ENCODE results near the gene MAP2K5. TPM values are rescaled to one million over a fixed set of nuclear protein-coding genes. Genes with fewer than 3 reads are reported as not detected.
A peak's percentile ranks its signal among the peaks of the same experiment; 100 is the strongest.

MAP2K5 gene
- total RNA-seq, 1 donor = 8.9 TPM

DNA sequence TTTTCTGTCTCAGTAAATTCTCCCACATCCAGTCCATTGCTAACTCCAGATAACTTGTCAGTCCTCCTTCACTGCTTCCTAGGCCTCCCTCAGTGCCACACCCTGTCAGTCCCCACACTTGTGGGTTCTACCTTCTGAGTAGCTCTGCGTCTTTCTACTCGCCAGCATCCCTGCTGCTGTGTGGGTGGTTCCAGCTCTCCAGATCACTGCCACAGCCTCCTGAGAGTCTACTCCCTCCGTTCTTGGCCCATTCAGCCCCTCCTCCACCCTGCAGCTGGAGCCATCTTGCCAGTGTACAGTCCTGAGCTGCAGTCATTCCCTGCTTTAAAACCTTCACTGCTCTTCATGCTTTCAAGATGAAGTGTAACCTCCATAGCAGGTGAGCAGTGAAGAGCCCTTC, 45.3 kb downstream of the MAP2K5 start:
- H3K4me3 ChIP-seq (ENCODE audit: low read depth, low read length) = no peak overlapping the region
- no peak for DNase-seq (ENCODE audit: low read depth)
- TF ChIP-seq, protein P1, sequence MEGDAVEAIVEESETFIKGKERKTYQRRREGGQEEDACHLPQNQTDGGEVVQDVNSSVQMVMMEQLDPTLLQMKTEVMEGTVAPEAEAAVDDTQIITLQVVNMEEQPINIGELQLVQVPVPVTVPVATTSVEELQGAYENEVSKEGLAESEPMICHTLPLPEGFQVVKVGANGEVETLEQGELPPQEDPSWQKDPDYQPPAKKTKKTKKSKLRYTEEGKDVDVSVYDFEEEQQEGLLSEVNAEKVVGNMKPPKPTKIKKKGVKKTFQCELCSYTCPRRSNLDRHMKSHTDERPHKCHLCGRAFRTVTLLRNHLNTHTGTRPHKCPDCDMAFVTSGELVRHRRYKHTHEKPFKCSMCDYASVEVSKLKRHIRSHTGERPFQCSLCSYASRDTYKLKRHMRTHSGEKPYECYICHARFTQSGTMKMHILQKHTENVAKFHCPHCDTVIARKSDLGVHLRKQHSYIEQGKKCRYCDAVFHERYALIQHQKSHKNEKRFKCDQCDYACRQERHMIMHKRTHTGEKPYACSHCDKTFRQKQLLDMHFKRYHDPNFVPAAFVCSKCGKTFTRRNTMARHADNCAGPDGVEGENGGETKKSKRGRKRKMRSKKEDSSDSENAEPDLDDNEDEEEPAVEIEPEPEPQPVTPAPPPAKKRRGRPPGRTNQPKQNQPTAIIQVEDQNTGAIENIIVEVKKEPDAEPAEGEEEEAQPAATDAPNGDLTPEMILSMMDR (IDR thresholded peaks at IDR 0.05; ENCODE audit: insufficient read depth, low read length) = no peak

DNA sequence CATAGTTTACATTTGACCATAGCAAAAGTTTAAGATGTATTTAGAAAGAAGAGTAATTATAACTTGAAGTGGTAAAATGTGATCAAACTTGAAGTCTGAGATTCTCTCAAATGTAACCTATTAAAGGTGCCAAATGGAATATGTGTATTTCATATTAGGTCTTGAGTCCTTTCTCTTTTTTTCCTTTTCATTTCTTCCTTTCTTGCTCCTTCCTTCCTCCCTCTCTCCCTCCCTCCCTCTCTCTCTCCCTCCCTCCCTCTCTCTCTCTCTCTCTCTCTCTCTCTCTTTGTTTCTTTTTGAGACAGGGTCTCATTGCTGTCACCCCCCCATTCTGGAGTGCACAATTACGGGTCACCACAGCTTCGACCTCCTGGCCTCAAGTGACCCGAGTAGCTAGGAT, 47.7 kb downstream of the MAP2K5 start:
- TF ChIP-seq, protein P1 (IDR thresholded peaks at IDR 0.05; ENCODE audit: insufficient read depth, low read length) = no peak
- no peak for DNase-seq (ENCODE audit: low read depth)
- no peak overlapping the region for H3K4me3 ChIP-seq (ENCODE audit: low read depth, low read length)

DNA sequence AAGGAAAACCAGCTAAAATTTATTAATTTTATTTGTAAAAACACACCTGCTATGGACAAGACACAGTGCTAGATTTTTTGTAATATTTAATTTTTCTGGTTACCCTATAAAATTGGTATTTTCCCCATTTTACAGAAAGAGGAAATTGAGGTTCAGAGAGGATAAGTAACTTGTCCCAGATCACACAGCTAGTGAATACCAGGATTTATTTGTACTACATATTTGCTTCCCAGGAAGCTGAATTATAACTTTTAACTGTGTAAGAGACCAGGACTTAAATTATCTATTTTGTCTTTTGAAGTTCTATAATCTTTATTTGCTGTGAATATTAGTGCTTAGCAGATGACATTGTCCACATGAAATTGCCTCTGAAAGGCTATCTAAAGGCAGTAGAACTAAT, 49.7 kb downstream of the MAP2K5 start:
- no peak overlapping the region for H3K4me3 ChIP-seq (ENCODE audit: low read depth, low read length)
- no peak for DNase-seq (ENCODE audit: low read depth)
- TF ChIP-seq, protein P1 (IDR thresholded peaks at IDR 0.05; ENCODE audit: insufficient read depth, low read length) = no peak

DNA sequence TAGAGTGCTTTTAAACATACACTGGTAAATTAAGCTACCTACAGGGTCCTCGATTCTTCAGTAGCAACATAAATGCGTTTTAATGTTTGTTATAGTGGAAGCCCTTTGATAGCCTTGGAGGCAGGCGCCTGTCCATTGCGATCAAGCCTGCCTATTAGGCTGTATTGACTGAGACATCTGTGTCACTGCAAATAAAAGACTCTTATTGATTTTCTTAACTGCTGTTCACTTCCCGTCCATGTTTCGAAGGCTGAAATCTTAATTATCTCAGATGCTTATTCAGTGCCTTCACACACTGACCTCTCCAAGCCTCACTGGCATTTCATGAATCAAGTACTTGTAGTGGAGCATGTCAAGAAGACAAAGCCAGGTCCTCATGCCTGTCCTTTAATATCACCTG, 51.1 kb downstream of the MAP2K5 start:
- no peak for DNase-seq (ENCODE audit: low read depth)
- no peak overlapping the region for H3K4me3 ChIP-seq (ENCODE audit: low read depth, low read length)
- TF ChIP-seq, protein P1 (IDR thresholded peaks at IDR 0.05; ENCODE audit: insufficient read depth, low read length) = no peak

DNA sequence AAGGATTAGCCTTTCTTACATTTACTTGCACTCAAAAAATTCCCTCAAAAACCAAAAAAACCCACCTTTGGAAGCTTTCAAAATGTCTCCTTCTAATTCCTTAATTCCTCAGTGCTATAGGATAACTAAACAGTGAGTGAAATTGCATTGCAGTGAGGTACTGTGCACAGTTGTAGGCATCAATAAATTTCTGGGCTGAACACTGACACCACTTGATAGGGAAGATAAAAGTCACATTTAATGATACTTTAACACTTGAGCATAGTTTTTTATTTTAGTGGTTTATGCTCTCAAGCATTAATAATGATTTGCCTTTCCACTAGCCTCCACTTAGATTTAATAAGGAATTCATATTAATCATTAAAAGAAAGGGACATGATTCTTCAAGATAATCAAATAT, 52.3 kb downstream of the MAP2K5 start:
- DNase-seq (ENCODE audit: low read depth) = no peak
- no peak overlapping the region for H3K4me3 ChIP-seq (ENCODE audit: low read depth, low read length)
- TF ChIP-seq, protein P1 (IDR thresholded peaks at IDR 0.05; ENCODE audit: insufficient read depth, low read length) = no peak

DNA sequence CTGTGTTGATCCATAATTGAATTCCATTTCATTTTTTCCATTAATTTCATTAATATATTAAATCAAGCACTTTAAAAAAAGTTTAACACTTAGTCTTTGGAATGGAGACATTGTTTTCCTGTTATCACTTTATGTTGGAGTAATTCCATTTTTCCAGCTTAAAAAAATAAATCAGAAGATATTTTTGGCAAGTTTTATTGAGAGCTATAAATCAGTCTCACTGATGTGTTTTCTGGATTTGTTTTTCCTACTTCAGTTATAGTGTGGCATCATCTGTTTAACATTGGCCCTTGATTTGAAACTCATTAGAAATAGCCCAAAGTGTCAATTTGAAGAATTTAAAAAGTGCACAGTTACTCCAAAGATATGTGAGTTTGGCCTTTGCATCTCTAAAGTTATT, 53.1 kb downstream of the MAP2K5 start:
- TF ChIP-seq, protein P1 (IDR thresholded peaks at IDR 0.05; ENCODE audit: insufficient read depth, low read length) = no peak
- H3K4me3 ChIP-seq (ENCODE audit: low read depth, low read length) = no peak overlapping the region
- no peak for DNase-seq (ENCODE audit: low read depth)

DNA sequence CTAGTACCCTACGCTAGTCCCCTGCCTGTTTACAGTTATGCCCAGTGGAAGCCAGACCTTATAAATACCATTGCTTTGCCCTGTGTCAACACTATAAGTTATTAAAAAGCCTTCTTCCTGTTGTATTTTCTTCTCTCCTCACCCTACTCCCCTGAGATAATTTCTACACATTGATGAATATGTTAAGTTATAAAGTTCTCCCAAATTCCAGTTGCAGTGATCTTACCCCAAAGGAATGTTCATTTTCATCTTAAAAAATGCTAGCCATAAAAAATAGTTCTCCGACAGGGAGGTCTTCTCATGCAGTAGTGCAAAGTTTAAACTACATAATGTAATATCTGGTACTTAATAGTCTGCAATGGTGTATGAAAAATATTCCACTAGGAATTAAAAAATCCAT, 58.6 kb downstream of the MAP2K5 start:
- peak; percentile 4 for DNase-seq (ENCODE audit: low read depth)
- TF ChIP-seq, protein P1 (IDR thresholded peaks at IDR 0.05; ENCODE audit: insufficient read depth, low read length) = no peak

More for the DNA sequence above, 58.6 kb downstream of the MAP2K5 start:
- no peak overlapping the region for H3K4me3 ChIP-seq (ENCODE audit: low read depth, low read length)

Data from fibroblast of the aortic adventitia (primary cell).